Stimulated activated naive B cell treated with anti-CD40 and anti-IgM and Interleukin-4, amounts not matched to agents 10 μg/mL and 1 μg/mL and 100 μg/mL, for 72 hours (primary cell): ENCODE data around the gene PEPD.
A peak's percentile ranks its signal among the peaks of the same experiment; 100 is the strongest.

Experiments used
- ATAC-seq, 2 donors: fragments of 150-1000 bp; cut with Tn5 transposase; replicated peaks; 2 replicates each; pipeline ENCODE4 v1.10.0; 2021; ENCODE audit warnings: moderate library complexity in 1 of 2
- DNase-seq: peaks from one replicate; pipeline ENCODE4 v3.0.0; 2021
- H3K27ac Mint-ChIP-seq: one replicate; pipeline ENCODE4 v1.8.0; 2022; ENCODE audit warnings: mild to moderate bottlenecking, mixed read lengths
- H3K27me3 Mint-ChIP-seq, 2 donors: one replicate each; pipeline ENCODE4 v1.8.0; 2022; ENCODE audit warnings: mixed read lengths in 2 of 2
- H3K36me3 Mint-ChIP-seq, 2 donors: one replicate each; pipeline ENCODE4 v1.8.0; 2022; ENCODE audit warnings: mixed read lengths in 2 of 2, mild to moderate bottlenecking in 1 of 2
- H3K4me1 Mint-ChIP-seq, 2 donors: one replicate each; pipeline ENCODE4 v1.8.0; 2022; ENCODE audit warnings: mixed read lengths in 2 of 2, mild to moderate bottlenecking in 1 of 2
- H3K4me3 Mint-ChIP-seq, 2 donors: one replicate each; pipeline ENCODE4 v1.8.0; 2022; ENCODE audit warnings: mild to moderate bottlenecking in 2 of 2, mixed read lengths in 2 of 2, moderate library complexity in 1 of 2
- H3K9me3 Mint-ChIP-seq, 2 donors: one replicate each; pipeline ENCODE4 v1.8.0; 2022; ENCODE audit warnings: mixed read lengths in 2 of 2, mild to moderate bottlenecking in 1 of 2

PEPD gene

GRCh38 chr19:33512021-33512420 is 9.6 kb downstream of the PEPD start:
- Mint-ChIP-seq H3K4me3 (no peak overlapping the region), H3K27ac (no peak overlapping the region)
- no peak for ATAC-seq

GRCh38 chr19:33511346-33511745 is 10.2 kb downstream of the PEPD start:
- peaks cover 8 to 10% of the 10 kb centered on the region in 2 donors for H3K4me1 Mint-ChIP-seq
- no peaks in the 10 kb centered on the region for H3K9me3 Mint-ChIP-seq
- DNase-seq (no peak), ATAC-seq (no peak)
- H3K27ac Mint-ChIP-seq = peak overlapping the region; percentile 33
- peaks cover 20 to 35% of the 10 kb centered on the region in 2 donors for H3K36me3 Mint-ChIP-seq
- no peaks in the 10 kb centered on the region for H3K27me3 Mint-ChIP-seq
- no peak overlapping the region for H3K4me3 Mint-ChIP-seq

More at GRCh38 chr19:33512021-33512420, 9.6 kb downstream of the PEPD start:
- peaks cover 10% of the 10 kb centered on the region in 2 donors for H3K4me1 Mint-ChIP-seq
- no peaks in the 10 kb centered on the region for H3K27me3 Mint-ChIP-seq
- DNase-seq = no peak
- peaks cover 20 to 35% of the 10 kb centered on the region in 2 donors for H3K36me3 Mint-ChIP-seq
- no peaks in the 10 kb centered on the region for H3K9me3 Mint-ChIP-seq

- Mint-ChIP-seq H3K4me1 (peaks cover 10 to 12% of the 10 kb centered on the region in 2 donors), H3K4me3 (no peak overlapping the region), H3K27ac (no peak overlapping the region), H3K36me3 (peaks cover 20 to 39% of the 10 kb centered on the region in 2 donors), H3K27me3 (no peaks in the 10 kb centered on the region), H3K9me3 (no peaks in the 10 kb centered on the region)
- ATAC-seq = no peak
- no peak for DNase-seq
Measured at GRCh38 chr19:33510462-33511194, 11.0 kb downstream of the PEPD start.

GRCh38 chr19:33509774-33510173 is 11.8 kb downstream of the PEPD start:
- Mint-ChIP-seq H3K36me3 (peaks cover 20 to 41% of the 10 kb centered on the region in 2 donors), H3K27ac (no peak overlapping the region), H3K9me3 (no peaks in the 10 kb centered on the region), H3K4me3 (no peak overlapping the region), H3K4me1 (peaks cover 8 to 14% of the 10 kb centered on the region in 2 donors), H3K27me3 (no peaks in the 10 kb centered on the region)
- no peak for DNase-seq
- ATAC-seq = no peak

GRCh38 chr19:33508941-33509614 is 12.5 kb downstream of the PEPD start:
- H3K9me3 Mint-ChIP-seq = no peaks in the 10 kb centered on the region
- peaks cover under 1 to 14% of the 10 kb centered on the region in 2 donors for H3K4me1 Mint-ChIP-seq
- no peaks in the 10 kb centered on the region for H3K27me3 Mint-ChIP-seq
- H3K36me3 Mint-ChIP-seq = peaks cover 20 to 35% of the 10 kb centered on the region in 2 donors
- no peak overlapping the region for H3K4me3 Mint-ChIP-seq
- DNase-seq (no peak), ATAC-seq (no peak)
- H3K27ac Mint-ChIP-seq = no peak overlapping the region

- Mint-ChIP-seq H3K9me3 (no peaks in the 10 kb centered on the region), H3K27me3 (no peaks in the 10 kb centered on the region), H3K36me3 (peaks cover 18 to 29% of the 10 kb centered on the region in 2 donors), H3K27ac (no peak overlapping the region), H3K4me1 (peaks cover 0 to 12% of the 10 kb centered on the region in 2 donors), H3K4me3 (no peak overlapping the region)
- DNase-seq (no peak), ATAC-seq (no peak)
Measured at GRCh38 chr19:33508431-33508830, 13.2 kb downstream of the PEPD start.

GRCh38 chr19:33508009-33508408 is 13.6 kb downstream of the PEPD start:
- H3K9me3 Mint-ChIP-seq = no peaks in the 10 kb centered on the region
- no peak overlapping the region for H3K27ac Mint-ChIP-seq
- no peak overlapping the region for H3K4me3 Mint-ChIP-seq
- DNase-seq (no peak), ATAC-seq (no peak)
- H3K36me3 Mint-ChIP-seq = peaks cover 13 to 25% of the 10 kb centered on the region in 2 donors
- peaks cover 0 to 11% of the 10 kb centered on the region in 2 donors for H3K4me1 Mint-ChIP-seq
- no peaks in the 10 kb centered on the region for H3K27me3 Mint-ChIP-seq

- DNase-seq (no peak), ATAC-seq (no peak)
- H3K27ac Mint-ChIP-seq = no peak overlapping the region
- peaks cover 0 to 11% of the 10 kb centered on the region in 2 donors for H3K4me1 Mint-ChIP-seq
- peaks cover 13 to 26% of the 10 kb centered on the region in 2 donors for H3K36me3 Mint-ChIP-seq
- H3K9me3 Mint-ChIP-seq = no peaks in the 10 kb centered on the region
- no peaks in the 10 kb centered on the region for H3K27me3 Mint-ChIP-seq
- H3K4me3 Mint-ChIP-seq = no peak overlapping the region
Measured at GRCh38 chr19:33507021-33507956, 14.3 kb downstream of the PEPD start.

GRCh38 chr19:33506498-33506897 is 15.1 kb downstream of the PEPD start:
- no peaks in the 10 kb centered on the region for H3K27me3 Mint-ChIP-seq
- no peaks in the 10 kb centered on the region for H3K9me3 Mint-ChIP-seq
- H3K4me3 Mint-ChIP-seq = no peak overlapping the region
- no peak overlapping the region for H3K27ac Mint-ChIP-seq
- peaks cover 0 to 10% of the 10 kb centered on the region in 2 donors for H3K4me1 Mint-ChIP-seq
- DNase-seq = no peak
- peaks cover 11 to 20% of the 10 kb centered on the region in 2 donors for H3K36me3 Mint-ChIP-seq
- no peak for ATAC-seq

- H3K36me3 Mint-ChIP-seq = peaks cover 8 to 18% of the 10 kb centered on the region in 2 donors
- ATAC-seq = no peak
- no peaks in the 10 kb centered on the region for H3K27me3 Mint-ChIP-seq
- no peak overlapping the region for H3K27ac Mint-ChIP-seq
- no peaks in the 10 kb centered on the region for H3K9me3 Mint-ChIP-seq
- DNase-seq = no peak
- H3K4me1 Mint-ChIP-seq = peaks cover 0 to 8% of the 10 kb centered on the region in 2 donors
- no peak overlapping the region for H3K4me3 Mint-ChIP-seq
Measured at GRCh38 chr19:33505823-33506222, 15.8 kb downstream of the PEPD start.

GRCh38 chr19:33505148-33505547 is 16.4 kb downstream of the PEPD start:
- no peaks in the 10 kb centered on the region for H3K27me3 Mint-ChIP-seq
- no peaks in the 10 kb centered on the region for H3K9me3 Mint-ChIP-seq
- H3K4me1 Mint-ChIP-seq = peaks cover 0 to 6% of the 10 kb centered on the region in 2 donors
- ATAC-seq (no peak), DNase-seq (no peak)
- peaks cover 8 to 22% of the 10 kb centered on the region in 2 donors for H3K36me3 Mint-ChIP-seq
- no peak overlapping the region for H3K4me3 Mint-ChIP-seq
- H3K27ac Mint-ChIP-seq = no peak overlapping the region

GRCh38 chr19:33504058-33504444 is 17.5 kb downstream of the PEPD start:
- no peaks in the 10 kb centered on the region for H3K9me3 Mint-ChIP-seq
- no peaks in the 10 kb centered on the region for H3K27me3 Mint-ChIP-seq
- no peak for DNase-seq
- ATAC-seq = no peak
- no peak overlapping the region for H3K4me3 Mint-ChIP-seq
- peaks cover 5 to 28% of the 10 kb centered on the region in 2 donors for H3K36me3 Mint-ChIP-seq
- H3K27ac Mint-ChIP-seq = peak overlapping the region; percentile 72
- peaks cover 0 to 6% of the 10 kb centered on the region in 2 donors for H3K4me1 Mint-ChIP-seq

GRCh38 chr19:33503433-33504057 is 18.0 kb downstream of the PEPD start:
- H3K27me3 Mint-ChIP-seq = no peaks in the 10 kb centered on the region

GRCh38 chr19:33503030-33503429 is 18.6 kb downstream of the PEPD start:
- DNase-seq (no peak), ATAC-seq (no peak)
- no peak overlapping the region for H3K27ac Mint-ChIP-seq
- H3K27me3 Mint-ChIP-seq = no peaks in the 10 kb centered on the region
- H3K4me1 Mint-ChIP-seq = peaks cover 0 to 6% of the 10 kb centered on the region in 2 donors
- H3K36me3 Mint-ChIP-seq = peaks cover 9 to 36% of the 10 kb centered on the region in 2 donors
- H3K9me3 Mint-ChIP-seq = no peaks in the 10 kb centered on the region
- no peak overlapping the region for H3K4me3 Mint-ChIP-seq

More at GRCh38 chr19:33503433-33504057, 18.0 kb downstream of the PEPD start:
- no peak for ATAC-seq
- Mint-ChIP-seq H3K36me3 (peaks cover 8 to 32% of the 10 kb centered on the region in 2 donors), H3K4me3 (no peak overlapping the region), H3K4me1 (peaks cover 0 to 6% of the 10 kb centered on the region in 2 donors), H3K27ac (peak overlapping the region; percentile 72), H3K9me3 (no peaks in the 10 kb centered on the region)
- no peak for DNase-seq
